ENCODE data around the gene CIC.

CIC gene

DNA sequence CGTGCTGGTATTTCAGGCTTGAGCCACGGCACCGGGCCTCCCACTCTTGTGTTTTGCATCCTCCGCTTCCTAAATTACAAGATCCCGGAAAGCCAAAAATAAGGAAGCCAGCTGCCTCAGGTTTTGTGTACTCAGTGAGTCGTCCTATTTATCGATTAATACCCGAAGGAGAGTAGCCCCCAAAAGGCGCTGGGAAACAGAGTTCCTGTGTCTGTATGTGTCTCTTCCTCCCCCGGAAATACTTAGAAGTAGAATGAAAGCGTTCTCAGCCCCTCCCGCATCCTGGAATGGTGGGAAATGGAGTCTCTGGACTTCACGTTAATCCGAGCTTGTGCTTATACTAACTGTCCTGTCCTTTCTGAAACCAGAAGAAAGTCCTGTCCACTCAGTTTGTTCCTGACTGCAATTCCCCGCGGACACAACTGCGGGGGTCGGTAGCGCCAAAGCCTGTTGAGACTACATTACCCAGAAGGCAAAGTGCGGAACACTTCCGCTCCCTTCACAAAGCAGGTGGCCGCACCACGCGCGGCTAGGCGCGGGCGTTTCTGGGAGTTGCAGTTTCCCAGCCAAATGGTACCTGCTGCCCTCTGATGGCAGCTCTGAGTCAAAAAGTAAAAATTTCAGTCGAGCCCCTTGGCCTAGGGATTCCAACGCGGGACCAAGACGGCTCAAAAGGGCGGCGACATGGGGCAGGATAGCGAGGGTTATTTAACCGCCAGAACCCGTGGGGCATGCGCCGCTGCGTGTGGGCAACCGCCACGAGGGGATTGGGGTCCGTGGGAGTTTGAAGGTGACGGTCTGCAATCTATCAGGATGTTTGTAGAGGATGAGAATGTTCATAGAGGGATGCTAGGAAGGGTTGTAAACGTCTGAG is 24.5 kb upstream of the CIC start:
- DNase-seq (ENCODE audit: low spot score): peak; percentile 92

- no peak for DNase-seq (ENCODE audit: low spot score)
Measured at GRCh38 chr19:42245231-42245630, 23.8 kb upstream of the CIC start.

GRCh38 chr19:42246143-42246921 is 22.7 kb upstream of the CIC start:
- DNase-seq (ENCODE audit: low spot score): no peak

GRCh38 chr19:42246922-42247639 is 22.0 kb upstream of the CIC start:
- no peak for DNase-seq (ENCODE audit: low spot score)

DNA sequence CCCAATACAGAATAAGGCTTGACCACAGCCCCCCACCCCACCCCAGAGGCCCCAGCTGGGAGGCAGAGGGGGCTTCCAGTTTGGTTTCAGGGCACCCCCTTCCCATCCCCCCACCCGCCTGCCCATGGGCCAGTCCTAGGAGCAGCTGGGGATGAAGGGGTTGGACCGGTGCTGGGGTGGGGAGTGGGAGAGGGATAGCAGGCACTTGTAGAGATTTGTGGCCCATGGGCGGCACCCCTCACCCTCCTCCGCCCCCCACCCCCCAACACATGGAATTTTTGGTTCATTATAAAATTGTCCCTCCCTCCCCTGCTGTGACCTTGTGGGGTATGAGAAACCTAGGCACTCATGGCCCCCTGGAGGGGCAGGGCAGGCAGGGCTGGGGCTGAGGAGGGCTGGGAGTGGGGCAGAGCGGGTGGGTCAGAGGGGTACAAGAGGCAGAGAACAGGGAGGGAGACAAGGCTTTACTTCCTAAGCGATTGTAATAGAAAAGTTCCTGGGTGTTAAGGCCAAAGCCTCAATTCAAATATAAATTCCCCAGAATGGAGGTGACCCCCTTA is 21.3 kb upstream of the CIC start:
- DNase-seq (ENCODE audit: low spot score): no peak

- no peak for DNase-seq (ENCODE audit: low spot score)
Measured at GRCh38 chr19:42248270-42249148, 20.5 kb upstream of the CIC start.

GRCh38 chr19:42249149-42249750 is 19.8 kb upstream of the CIC start:
- no peak for DNase-seq (ENCODE audit: low spot score)

DNA sequence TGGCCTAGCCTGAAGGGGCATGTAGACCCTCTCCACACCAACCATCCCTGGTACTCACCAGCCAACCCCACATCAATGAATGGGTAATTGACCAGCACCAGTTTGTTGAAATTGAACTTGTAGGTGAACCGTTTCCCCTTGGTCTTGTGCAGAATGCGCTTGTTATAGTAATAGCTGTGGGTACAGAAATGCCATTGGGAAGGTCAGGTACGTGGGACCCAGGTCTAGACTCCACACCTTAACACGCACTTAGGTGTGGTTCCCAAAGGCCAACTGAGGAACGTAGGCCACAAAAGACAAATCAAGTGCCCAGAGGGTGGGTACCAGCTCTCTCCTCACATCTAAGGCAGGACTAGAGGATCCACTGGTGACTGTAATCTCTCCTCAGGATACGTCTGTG is 19.3 kb upstream of the CIC start:
- no peak for DNase-seq (ENCODE audit: low spot score)

- no peak for DNase-seq (ENCODE audit: low spot score)
Measured at GRCh38 chr19:42250183-42250665, 18.8 kb upstream of the CIC start.

- no peak for DNase-seq (ENCODE audit: low spot score)
Measured at GRCh38 chr19:42250666-42251531, 18.2 kb upstream of the CIC start.

DNA sequence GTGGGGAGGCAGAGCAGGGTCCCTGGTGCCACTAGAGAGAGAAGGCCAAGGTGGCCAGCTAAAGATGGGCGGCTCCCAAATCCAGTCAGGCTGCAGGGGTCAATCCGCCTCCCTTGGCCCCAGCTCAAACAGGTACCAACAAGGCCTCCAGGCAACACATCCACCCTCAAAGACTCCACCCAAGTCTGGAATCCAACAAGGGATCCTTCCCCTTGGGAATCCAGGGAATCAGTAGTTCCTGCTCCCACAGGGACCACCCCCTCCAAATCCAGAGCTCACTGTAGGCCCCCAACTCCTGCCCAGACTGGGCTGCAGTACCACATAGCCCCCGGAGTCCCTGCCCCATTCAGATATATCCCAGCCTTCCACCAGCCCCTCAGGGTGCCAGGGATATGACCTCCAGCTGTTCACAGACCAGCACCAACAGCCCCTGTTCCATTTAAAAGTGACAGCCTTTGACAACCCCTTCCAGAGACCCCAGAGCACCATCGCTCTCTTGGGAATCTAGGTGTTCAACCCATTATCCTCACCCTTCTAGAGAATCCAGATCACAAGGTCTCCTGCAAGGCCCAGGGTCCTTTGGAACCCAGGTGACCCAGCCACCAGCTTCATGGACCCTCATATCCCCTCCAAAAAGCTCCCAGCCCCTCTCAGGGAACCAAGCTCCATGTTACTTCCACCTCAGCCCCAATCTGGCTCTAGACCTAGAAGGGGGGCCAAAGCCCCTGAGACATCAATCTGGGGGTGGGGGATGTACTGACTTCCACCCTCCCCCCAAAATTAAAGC is 17.3 kb upstream of the CIC start:
- no peak for DNase-seq (ENCODE audit: low spot score)

GRCh38 chr19:42252365-42253244 is 16.4 kb upstream of the CIC start:
- DNase-seq (ENCODE audit: low spot score): no peak

- peak; percentile 38 for DNase-seq (ENCODE audit: low spot score)
Measured at GRCh38 chr19:42253245-42254088, 15.6 kb upstream of the CIC start.

- DNase-seq (ENCODE audit: low spot score): peak; percentile 79
Measured at GRCh38 chr19:42254089-42254849, 14.8 kb upstream of the CIC start.

DNA sequence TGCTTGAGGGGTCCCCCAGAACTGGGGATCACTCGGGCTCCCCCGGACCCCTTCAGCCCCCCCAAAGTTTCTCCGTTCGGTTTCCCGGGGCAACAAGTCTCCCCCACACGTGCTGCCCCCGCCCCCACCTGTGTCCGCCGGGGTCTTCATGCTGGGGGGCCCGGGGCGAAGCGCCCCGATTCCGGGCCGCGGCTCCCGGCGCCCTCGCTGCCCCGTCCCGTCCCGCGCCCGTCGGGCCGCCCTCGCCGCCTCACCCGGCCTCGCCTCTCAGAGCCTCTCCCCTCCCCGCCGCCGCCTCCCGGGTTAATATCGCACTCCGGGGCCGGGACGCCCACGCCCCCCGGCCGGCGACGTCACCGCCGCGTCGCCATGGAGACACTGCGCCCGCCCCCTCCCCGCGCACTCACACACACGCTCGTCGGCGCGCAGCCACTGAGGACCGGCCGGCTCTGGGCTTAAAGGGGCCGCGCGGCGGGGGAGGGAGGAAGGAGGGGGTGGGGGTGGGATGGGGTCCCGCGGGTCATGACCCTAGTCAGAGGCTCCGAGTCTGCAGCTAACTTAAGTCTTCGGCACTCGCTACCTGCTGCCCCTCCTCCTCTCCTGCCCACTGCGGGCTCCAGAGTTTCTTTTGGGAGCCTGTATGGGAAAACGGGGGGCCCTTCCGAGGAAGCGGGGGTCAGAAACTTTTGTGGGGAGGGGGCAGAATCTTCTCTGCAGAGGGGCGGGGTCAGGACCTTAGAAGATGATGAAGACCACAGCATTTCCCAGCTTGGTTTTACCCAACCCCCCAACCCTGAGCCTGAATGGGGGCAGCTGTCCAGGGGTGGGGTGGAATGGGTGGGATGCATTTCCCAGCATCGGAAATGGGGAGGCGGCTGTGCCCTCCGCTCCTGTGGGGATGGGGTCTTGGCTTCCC is 13.9 kb upstream of the CIC start, which contains the start of gene ERF:
ERF (minus strand) TSS at position 279 of the 916 bp plus-strand sequence; CDS start at position 150, 129 bp downstream.
- DNase-seq (ENCODE audit: low spot score): peak; percentile 94
